GM18861 (cell line): Measurements from ENCODE around the gene LHFPL2.

ENCODE experiments used
- ATAC-seq: cut with Tn5 transposase; IDR thresholded peaks from one replicate; pipeline ENCODE4 v1.9.1; 2021; ENCODE audit not compliant: unreplicated experiment

Gene LHFPL2

DNA sequence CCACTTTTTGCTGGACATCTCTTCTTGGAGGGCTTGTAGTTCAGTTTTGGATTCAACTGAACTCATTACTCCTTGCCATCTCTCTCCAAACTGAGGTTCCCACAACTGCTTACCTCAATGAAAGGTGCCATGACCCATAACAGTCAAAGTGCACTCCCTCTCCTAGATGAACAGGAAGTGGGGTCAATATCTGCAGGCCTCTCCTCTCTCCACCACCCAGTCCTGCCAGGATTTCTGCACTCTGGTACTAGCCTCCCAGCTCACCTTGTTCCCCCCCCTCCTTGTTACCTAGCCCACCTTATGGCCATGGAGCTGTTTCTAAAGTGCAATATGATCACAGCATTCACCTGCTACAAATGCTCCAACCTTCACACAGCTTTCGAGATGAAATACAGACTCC is 5.9 kb downstream of the LHFPL2 start:
- no peak for ATAC-seq

DNA sequence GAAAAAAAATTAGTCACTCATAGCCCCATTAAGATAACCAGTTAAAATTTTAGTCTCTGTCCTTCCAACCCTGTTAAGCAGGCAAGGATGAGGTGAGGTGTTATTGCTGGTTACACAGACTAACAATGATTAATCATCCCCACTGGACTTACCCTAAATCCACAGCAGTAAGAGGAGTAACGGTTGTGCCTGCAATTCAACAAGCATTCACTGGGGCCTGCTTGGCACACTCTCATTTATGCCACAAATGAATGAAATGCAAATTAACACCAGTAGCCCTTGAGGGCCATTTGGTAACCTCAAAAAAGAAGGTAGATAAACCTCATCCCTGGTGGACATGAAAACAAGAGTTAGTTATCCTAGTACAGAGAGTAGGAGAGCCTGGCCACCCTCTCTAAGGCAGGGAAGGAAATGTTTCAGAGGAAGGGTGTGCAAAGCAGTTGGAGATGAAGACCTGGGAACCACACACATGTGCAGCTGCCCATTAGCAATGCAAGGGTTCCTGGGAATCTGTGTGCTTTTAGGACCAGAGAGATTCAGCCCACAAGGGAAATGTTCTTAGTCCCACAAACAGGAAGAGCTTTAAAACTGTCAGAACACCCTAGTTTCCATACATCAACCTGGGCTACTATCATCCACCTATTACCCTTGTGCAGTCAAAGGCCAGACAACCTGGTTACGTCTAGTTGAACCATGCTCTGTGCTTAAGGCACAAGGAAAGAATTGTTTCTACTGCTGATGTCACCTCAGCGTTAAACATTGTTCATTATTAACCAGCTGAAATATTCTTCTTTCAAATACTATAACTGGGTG is 7.7 kb downstream of the LHFPL2 start:
- peak; percentile 84 for ATAC-seq

DNA sequence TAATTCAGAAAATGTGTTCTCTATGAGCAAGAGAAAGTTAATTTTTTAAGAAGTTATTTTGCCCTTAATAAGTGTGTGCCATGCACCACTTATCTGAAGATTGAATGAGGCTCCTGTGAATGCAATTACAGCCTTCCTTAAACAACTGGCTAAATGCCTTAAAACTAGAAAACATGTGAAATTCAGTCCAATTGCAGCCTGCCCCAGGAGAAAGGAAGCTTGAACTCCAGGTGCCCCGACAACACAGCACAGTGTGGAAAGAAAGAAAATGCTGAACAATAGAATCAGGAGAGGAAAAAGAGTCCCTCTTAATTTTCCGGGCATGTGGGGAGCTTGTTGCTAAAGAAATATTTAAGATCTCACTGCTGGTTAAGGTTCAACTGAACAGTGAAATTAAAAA is 8.8 kb downstream of the LHFPL2 start:
- no peak for ATAC-seq

DNA sequence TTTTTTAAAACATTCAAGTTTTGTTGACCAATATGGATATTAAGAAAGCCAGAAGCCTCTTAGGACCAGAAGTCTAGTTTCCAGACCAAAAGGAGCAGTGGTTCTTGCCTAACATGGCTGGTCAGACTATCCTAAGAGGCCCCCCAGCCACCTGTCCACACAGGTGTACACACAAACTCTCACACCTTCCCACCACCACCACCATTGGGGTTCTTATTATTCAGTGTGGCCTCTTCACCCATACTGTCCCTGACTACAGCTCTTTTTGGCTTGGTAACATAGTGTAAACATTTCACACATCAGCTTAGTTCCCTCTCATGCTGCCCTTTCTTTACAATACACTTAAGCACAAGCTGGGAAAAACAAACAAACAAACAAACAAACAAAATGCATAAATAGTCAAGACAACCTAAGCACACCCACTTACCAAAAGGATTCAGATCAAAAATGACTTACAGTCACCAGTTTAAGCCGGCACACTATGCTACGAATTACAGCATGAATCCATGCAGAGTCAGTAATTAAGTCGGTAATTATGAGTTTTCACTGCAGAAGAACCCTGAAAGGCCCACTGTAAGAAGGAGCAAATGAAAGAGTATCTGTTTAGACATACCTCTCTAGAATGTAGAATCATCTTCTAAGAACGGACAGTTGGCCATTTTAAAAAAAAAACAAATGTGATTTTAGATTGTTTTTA is 9.5 kb downstream of the LHFPL2 start:
- ATAC-seq: no peak

DNA sequence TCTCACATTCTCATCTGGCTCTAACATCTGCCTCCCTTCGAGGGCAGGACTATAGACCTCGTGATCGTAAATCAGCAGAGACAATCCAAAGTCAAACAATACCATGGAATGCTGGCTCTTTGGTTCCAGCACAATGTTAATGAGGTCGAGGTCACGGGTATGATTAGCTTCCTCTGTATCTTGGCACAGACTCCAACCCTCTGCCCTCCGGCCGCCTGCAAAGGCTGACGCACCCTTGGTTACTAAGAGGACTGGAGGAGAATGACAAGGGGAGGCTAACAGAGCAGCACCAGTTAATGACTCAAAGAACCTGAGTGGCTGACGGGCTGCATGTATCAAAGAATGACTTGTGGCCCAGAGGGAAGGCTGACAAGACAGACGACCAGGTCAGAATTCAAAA is 10.1 kb downstream of the LHFPL2 start:
- no peak for ATAC-seq

DNA sequence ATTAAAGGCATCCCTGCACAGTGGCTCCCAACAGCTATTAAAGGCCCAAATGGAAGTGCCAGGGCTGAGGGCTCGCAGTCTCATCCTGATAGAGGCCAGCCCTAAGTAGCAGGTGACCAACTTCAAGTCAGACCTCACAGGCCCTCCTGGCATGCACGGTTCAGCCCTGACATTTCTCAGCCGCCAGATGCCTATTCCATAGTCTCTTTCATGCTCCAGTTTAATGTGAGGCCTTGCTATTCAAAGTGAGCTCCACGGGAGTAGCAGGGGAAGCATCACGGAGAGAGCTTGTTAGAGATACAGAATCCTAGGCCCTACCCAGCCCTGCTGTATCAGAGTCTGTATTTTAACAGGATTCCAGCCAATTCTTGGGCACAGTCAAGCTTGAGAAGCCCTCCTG is 11.1 kb downstream of the LHFPL2 start:
- ATAC-seq: no peak

DNA sequence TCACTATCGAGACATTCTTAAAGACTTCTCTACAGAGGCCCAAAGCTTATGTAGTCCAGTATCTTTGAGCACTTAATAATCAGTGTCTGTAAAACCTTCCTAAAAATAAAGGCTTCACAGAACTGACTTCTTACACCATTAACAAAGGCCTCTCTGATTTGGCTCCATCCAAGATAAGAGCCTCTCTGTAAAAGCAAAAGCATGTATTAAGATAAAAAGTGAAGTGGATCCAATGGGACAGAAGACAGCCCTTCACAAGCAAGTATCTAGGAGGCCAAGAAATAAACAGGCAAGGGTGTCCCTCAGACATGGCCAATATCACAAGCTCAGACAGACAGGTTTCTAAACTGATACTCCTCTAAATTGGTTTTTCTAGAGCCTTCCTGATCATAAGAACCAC is 11.9 kb downstream of the LHFPL2 start:
- no peak for ATAC-seq

DNA sequence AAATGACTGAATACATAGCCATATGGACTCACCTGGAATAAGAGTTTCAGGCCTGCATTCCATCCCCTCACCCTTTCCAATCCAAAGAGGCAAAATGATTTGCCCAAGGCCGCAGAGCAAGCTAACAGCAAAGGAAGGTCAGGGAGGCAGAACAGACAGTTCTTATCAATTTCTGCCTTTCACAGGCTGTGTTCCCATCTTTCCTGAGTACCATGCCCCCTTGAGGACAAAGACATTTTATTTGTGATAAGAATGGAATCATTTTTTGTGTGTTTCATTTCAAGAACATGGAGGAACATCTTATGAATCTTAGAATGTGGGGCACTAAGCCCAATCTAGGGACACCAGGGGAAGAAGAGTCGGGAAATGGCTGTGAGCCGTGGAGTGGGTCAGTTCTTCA is 13.9 kb downstream of the LHFPL2 start:
- ATAC-seq: no peak

DNA sequence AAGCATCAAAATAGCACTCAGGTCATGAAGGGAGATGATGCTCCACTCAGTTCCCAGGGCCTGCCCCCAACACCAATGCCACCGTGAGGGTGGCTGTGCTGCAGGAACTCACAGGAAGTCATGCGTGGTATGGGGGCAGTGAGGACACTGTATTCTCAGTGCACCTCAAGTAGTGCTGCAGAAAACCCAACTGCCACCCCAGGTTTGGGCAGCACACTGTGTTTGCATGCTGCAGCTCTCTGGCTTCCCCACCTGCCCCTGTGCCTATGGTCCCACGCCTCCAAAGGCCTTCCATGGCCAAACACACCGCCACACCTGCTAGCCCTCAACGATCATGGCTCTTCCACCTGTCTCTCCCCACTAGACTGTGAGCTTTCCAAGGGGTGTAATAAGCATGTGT is 14.3 kb downstream of the LHFPL2 start:
- no peak for ATAC-seq

DNA sequence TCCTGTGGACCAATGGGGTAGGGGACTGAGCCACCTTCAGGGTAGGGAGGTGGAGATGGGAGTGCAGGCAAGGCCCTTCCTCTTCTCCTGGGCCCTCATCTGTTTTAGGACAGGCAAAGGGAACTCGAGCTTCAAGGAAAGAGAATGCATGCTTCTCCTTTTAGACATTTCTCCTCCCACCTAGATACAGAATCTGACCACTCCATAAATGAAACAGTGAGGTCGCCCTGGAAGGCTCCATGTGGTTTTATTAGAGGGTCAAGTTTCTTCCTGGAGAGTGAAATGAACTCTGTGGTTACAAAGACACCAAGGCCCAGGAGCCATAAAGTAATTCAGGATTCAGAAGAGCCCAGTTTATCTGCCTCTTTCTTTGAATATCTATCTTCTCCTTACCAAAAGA is 14.9 kb downstream of the LHFPL2 start:
- ATAC-seq: no peak

DNA sequence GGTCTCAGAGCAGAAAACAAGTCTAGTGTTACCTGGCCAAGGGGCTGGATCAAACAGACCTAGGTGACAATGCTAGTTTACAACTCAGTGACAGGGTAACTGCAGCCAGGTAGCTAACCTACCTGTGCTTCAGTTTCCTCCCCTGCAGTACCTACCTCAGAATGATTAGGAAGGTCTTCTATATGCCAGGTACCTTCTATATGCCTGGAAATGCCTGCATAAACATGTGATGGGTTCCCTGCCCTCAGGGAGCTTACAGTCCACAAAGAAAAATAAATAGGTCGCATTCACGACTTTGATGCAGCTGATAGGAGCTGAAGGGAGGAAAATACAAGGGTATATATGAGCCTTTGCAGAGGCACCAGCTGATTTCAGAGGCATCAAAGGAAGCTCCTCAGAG is 16.1 kb downstream of the LHFPL2 start:
- no peak for ATAC-seq

DNA sequence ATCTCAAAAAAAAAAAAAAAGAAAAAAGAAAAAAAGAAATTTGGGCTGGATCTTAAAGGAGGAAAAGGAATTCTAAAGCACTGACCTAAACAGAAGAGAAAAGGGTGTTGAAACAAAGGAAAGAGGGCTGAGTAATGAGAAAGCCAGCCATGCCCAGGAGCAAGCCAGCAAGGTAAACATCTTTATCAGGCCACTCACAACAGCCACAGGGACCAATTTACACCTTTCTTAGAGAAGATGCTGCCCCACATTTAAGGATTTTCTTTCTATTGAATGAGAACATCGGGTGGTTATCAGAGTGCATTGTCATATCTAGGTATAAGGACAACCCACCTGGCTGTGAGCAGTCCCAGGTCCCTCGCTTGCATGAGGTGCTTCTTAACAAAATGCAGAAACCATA is 16.6 kb downstream of the LHFPL2 start:
- ATAC-seq: no peak

DNA sequence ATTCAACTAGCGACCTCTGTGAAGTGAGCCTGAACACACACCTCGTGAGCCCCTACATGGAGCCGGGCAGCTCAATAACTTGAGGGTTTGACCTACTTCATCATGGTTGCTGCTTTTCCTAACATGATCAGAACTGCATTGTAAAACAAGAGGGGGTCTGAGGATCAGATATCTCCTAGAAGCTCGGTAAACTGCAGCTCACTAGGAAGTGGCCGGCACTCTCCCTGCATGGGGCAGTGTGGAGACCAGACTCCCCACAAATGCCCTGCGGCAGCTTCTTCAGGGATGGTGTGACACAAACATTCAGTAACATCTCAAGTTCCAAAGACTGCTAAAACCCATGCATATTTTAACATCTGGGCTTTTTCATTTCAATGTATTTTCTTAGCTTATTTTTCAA is 18.5 kb downstream of the LHFPL2 start:
- ATAC-seq: no peak

DNA sequence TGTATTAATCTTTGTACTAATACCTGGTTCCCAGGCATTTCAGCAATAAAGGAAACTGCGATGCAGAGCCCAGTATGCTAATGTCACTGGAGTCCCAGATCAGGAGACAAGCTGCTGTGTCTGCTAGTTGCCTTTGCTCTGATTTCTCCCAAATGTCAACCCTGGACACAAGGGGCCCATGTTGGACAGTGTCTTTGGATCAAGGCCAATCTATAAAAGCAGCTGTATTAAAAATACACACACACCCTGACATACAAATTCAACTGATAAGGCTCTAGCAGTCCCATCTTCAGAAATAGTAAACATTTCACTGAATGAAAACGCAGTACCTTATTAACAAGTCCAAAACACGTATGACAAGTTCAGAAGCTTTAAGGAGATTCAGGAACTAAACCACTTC is 18.9 kb downstream of the LHFPL2 start:
- no peak for ATAC-seq

DNA sequence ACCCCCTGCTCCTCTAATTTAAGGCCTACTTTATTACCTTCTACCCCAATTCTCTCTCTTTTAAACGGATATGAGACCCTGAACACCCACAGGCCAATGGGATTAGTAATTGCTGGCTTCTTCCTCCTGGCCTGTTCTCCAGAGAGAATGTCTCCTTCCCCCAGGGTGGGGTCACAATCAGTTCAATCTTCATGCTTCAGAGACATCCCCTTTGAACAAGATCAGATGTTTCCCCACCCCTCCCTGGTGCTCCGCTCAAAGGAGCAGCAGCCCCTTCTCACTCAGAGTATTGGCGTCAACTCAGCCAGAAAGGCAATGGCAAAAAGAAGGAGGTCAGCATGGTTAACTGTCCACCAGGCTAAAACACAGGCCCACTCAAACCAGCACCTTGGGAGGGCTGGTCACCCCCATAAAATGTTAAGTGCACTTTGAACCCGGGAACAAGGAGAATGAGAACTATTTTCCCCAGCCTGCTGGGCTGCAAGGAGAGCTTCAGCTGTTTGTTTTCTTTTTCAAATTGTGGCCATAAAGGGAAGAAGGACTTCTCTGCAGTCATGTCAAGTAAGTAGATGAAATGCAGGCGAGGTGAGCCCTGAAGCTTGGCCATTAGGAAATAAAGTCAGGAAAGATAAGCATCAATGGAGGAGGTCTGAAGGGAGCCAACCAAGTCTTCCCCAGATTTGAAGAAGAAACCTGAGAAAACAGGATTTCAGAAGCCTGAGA is 20.1 kb downstream of the LHFPL2 start:
- ATAC-seq: no peak

DNA sequence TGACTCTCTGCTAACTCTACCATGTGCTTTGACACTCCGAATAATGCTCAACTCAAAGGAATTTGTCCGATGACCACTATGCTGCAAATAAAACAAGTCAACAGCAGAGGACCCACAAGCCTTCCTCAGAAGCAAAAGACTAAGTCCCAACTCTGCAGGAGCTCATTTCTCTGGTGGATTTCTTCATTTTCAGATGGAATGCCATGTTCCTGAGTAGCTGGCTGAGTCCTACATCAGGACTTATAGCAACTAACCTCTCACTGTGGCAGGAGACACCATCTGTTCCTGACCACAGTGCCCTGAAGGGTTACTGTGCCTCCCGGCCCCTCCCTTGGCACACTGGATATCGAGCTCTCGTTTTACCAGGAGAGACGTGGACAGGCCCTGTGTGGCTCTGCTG is 20.8 kb downstream of the LHFPL2 start:
- ATAC-seq: no peak

DNA sequence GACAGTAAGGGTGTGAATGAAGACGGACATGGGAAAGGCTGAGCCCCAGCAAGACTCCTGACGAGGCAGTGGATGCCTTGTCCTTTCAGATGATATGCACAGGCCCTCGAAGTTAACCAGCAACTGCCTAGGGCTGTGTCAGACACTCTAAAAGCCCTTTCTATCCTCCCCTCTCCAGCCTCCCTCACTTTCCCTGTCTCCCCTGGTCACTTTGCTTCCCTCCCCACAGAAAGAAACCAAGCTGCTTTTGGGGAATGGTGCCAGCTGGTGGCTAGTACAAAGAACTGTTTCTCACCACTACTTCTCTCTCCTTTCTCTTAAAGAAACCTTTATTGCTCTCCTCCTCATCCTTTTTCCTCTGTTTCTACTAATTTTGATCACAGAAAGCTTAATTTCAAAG is 21.4 kb downstream of the LHFPL2 start:
- ATAC-seq: no peak

DNA sequence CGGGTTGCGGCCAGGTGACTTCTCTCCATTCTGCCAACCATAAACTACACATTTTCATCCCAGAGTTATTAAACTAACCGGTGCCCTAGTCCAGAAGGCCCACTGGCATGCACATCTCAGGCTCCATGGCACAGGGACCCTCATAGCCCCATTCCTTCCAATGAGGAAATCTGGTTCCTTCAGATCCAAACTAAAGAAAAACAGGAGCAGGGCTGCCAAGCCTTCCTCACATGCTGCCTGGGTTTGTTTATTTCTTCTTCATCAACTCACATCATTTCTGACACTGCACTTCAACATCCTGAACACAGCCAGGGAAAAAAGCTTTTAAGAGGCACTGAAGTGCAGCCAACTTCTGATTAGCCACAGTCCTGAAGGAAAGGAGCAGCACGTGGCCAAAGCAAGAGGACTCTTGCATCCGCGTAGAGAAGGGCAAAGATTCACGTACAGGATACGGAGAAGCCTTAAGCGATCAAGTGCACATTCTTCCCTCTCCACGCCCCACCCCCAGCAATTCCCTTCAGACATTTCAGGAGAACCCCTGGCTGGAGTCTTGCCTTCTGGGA is 22.5 kb downstream of the LHFPL2 start:
- ATAC-seq: no peak

DNA sequence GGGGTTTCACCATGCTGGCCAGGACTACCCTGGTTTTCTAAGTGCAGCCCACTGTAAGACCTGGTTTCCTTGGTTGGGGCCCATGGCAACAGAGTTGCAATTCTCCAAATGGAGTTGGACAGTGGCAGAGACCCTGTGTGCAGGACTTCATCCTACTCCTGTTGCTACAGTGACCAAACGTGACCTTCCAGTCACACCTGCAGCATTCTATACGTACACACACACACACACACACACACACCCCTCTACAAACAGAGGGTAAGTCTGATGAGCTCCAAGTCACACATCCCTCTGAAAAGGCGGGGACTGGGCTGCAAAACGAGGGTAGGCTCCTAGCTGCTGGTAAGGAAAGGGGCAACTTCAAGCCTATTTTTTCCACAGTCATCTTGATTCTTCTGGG is 23.6 kb downstream of the LHFPL2 start:
- no peak for ATAC-seq

DNA sequence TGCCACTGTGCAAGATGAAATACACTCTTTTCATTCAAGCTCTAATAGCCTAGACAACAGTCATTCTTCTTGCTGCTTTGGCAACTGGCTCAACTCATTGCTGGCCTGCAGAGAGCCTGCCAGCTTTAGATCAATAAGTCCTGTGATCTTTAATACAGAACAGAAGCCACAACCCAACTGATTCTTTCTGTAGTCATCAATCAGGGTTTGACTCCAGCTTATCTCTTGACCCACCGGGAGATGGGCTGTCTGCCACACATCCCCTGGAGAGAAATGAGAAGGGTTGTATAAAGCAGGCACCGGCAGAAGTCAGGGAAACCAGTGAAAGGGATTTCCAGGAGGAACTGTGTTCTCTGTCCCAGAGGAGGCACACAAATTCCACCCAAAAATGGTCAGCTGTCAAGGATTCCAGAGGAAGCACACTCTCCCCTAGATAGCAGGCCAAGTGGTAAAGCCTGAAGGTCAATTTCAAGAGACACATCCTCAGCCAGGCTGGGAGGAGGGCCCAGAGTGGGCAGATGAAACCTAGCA is 24.5 kb downstream of the LHFPL2 start:
- ATAC-seq: no peak

DNA sequence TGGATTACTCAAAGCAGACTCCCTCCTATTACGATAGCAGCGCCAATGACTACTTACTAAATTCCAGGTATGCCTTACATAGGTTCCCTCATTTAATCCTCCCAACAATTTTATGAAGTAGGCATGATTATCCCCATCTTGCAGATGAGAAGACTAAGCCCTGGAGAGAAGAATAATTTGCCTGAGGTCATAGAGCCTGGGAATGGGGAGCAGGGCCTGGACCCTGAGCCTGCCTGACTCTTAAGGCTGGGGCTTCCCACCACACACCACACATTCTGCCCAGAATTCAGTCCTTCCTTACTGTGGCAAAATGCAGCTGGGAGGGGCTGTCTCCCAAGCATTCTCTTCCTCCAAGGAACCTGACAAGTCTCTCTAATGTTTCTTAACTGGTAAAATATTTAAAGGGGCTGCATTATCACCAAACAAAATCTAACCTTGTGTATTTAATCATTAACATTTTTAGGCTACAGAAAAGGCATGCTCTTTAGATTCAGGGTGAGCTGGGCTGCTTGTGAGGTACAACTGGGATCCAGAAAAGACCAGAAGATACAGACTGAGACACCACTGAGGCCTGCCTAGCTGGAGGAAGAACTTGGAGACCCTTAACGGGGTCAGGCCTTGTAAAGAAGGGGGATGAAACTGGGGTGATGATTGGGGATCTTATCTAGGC is 26.1 kb downstream of the LHFPL2 start:
- ATAC-seq: no peak
